ENCODE measurements around the gene GRID1.
A peak's percentile ranks its signal among the peaks of the same experiment; 100 is the strongest.

GRID1 gene

GRCh38 chr10:85976267-85976793 lies 390.3 kb downstream of the GRID1 start:
- no peak for DNase-seq (ENCODE audit: low spot score)
- no peak for TF ChIP-seq CTCF (IDR thresholded peaks at IDR 0.05; ENCODE audit: poor library complexity, severe bottlenecking)
- Histone ChIP-seq H3K4me3 (ENCODE audit: severe bottlenecking) (no peak overlapping the region), H3K27ac (ENCODE audit: poor library complexity, severe bottlenecking) (no peak overlapping the region), H3K36me3 (ENCODE audit: low read depth) (no peaks in the 10 kb centered on the region), H3K27me3 (ENCODE audit: insufficient read depth, poor library complexity, severe bottlenecking) (no peaks in the 10 kb centered on the region), H3K9me3 (ENCODE audit: severe bottlenecking) (peaks cover 2% of the 10 kb centered on the region), H3K4me1 (ENCODE audit: insufficient read depth, poor library complexity, severe bottlenecking) (peaks cover 5% of the 10 kb centered on the region)
- ATAC-seq (ENCODE audit: low read depth) = no peak

GRCh38 chr10:85971494-85971893 lies 395.1 kb downstream of the GRID1 start:
- peaks cover 2% of the 10 kb centered on the region for H3K9me3 ChIP-seq (ENCODE audit: severe bottlenecking)
- H3K4me1 ChIP-seq (ENCODE audit: insufficient read depth, poor library complexity, severe bottlenecking) = no peaks in the 10 kb centered on the region
- ATAC-seq (ENCODE audit: low read depth) = no peak
- no peak for DNase-seq (ENCODE audit: low spot score)
- H3K27ac ChIP-seq (ENCODE audit: poor library complexity, severe bottlenecking) = no peak overlapping the region
- H3K4me3 ChIP-seq (ENCODE audit: severe bottlenecking) = no peak overlapping the region
- no peaks in the 10 kb centered on the region for H3K36me3 ChIP-seq (ENCODE audit: low read depth)
- H3K27me3 ChIP-seq (ENCODE audit: insufficient read depth, poor library complexity, severe bottlenecking) = no peaks in the 10 kb centered on the region
- no peak for TF ChIP-seq CTCF (IDR thresholded peaks at IDR 0.05; ENCODE audit: poor library complexity, severe bottlenecking)

- no peak for TF ChIP-seq CTCF (IDR thresholded peaks at IDR 0.05; ENCODE audit: poor library complexity, severe bottlenecking)
- H3K36me3 ChIP-seq (ENCODE audit: low read depth) = no peaks in the 10 kb centered on the region
- H3K4me1 ChIP-seq (ENCODE audit: insufficient read depth, poor library complexity, severe bottlenecking) = no peaks in the 10 kb centered on the region
- H3K27ac ChIP-seq (ENCODE audit: poor library complexity, severe bottlenecking) = no peak overlapping the region
- DNase-seq (ENCODE audit: low spot score) = no peak
- ATAC-seq (ENCODE audit: low read depth) = peak; percentile 66; the same call in 2 of the 3 replicates
- peaks cover 2% of the 10 kb centered on the region for H3K9me3 ChIP-seq (ENCODE audit: severe bottlenecking)
- H3K27me3 ChIP-seq (ENCODE audit: insufficient read depth, poor library complexity, severe bottlenecking) = no peaks in the 10 kb centered on the region
- no peak overlapping the region for H3K4me3 ChIP-seq (ENCODE audit: severe bottlenecking)
These were observed 399.0 kb downstream of the GRID1 start for GRCh38 chr10:85967594-85967993.

GRCh38 chr10:85961479-85962067 lies 405.0 kb downstream of the GRID1 start:
- H3K4me3 ChIP-seq (ENCODE audit: severe bottlenecking) = no peak overlapping the region
- no peaks in the 10 kb centered on the region for H3K27me3 ChIP-seq (ENCODE audit: insufficient read depth, poor library complexity, severe bottlenecking)
- no peaks in the 10 kb centered on the region for H3K36me3 ChIP-seq (ENCODE audit: low read depth)
- no peak overlapping the region for H3K27ac ChIP-seq (ENCODE audit: poor library complexity, severe bottlenecking)
- no peak for ATAC-seq (ENCODE audit: low read depth)
- no peak for DNase-seq (ENCODE audit: low spot score)
- no peak for TF ChIP-seq CTCF (IDR thresholded peaks at IDR 0.05; ENCODE audit: poor library complexity, severe bottlenecking)
- no peaks in the 10 kb centered on the region for H3K9me3 ChIP-seq (ENCODE audit: severe bottlenecking)
- H3K4me1 ChIP-seq (ENCODE audit: insufficient read depth, poor library complexity, severe bottlenecking) = no peaks in the 10 kb centered on the region

GRCh38 chr10:85961073-85961472 lies 405.5 kb downstream of the GRID1 start:
- DNase-seq (ENCODE audit: low spot score) = no peak
- no peaks in the 10 kb centered on the region for H3K36me3 ChIP-seq (ENCODE audit: low read depth)
- no peaks in the 10 kb centered on the region for H3K9me3 ChIP-seq (ENCODE audit: severe bottlenecking)
- TF ChIP-seq CTCF (IDR thresholded peaks at IDR 0.05; ENCODE audit: poor library complexity, severe bottlenecking) = no peak
- no peaks in the 10 kb centered on the region for H3K27me3 ChIP-seq (ENCODE audit: insufficient read depth, poor library complexity, severe bottlenecking)
- H3K4me3 ChIP-seq (ENCODE audit: severe bottlenecking) = no peak overlapping the region
- no peak overlapping the region for H3K27ac ChIP-seq (ENCODE audit: poor library complexity, severe bottlenecking)
- no peaks in the 10 kb centered on the region for H3K4me1 ChIP-seq (ENCODE audit: insufficient read depth, poor library complexity, severe bottlenecking)
- no peak for ATAC-seq (ENCODE audit: low read depth)
